ENCODE data around the gene FLVCR1.

GRCh38 chr1:212920896-212921295, 62.8 kb downstream of the FLVCR1 start:
- TF ChIP-seq, protein P1, sequence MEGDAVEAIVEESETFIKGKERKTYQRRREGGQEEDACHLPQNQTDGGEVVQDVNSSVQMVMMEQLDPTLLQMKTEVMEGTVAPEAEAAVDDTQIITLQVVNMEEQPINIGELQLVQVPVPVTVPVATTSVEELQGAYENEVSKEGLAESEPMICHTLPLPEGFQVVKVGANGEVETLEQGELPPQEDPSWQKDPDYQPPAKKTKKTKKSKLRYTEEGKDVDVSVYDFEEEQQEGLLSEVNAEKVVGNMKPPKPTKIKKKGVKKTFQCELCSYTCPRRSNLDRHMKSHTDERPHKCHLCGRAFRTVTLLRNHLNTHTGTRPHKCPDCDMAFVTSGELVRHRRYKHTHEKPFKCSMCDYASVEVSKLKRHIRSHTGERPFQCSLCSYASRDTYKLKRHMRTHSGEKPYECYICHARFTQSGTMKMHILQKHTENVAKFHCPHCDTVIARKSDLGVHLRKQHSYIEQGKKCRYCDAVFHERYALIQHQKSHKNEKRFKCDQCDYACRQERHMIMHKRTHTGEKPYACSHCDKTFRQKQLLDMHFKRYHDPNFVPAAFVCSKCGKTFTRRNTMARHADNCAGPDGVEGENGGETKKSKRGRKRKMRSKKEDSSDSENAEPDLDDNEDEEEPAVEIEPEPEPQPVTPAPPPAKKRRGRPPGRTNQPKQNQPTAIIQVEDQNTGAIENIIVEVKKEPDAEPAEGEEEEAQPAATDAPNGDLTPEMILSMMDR (conservative IDR thresholded peaks at IDR 0.05; ENCODE audit: low read depth, low read length): peak; percentile 54; the same call in 1 of the 2 replicates
- no peak for TF ChIP-seq EZH2 (IDR thresholded peaks at IDR 0.05; ENCODE audit: borderline replicate concordance, low read depth, low read length, poor library complexity, severe bottlenecking)

Data from A673 (cell line).